Measurements from ENCODE around the gene IL6R.
"Not testable (repeated sequence)": the region's sequence is repeated elsewhere in the genome, so short reads cannot be mapped to it uniquely, and the experiment has no call there.

Gene IL6R

DNA sequence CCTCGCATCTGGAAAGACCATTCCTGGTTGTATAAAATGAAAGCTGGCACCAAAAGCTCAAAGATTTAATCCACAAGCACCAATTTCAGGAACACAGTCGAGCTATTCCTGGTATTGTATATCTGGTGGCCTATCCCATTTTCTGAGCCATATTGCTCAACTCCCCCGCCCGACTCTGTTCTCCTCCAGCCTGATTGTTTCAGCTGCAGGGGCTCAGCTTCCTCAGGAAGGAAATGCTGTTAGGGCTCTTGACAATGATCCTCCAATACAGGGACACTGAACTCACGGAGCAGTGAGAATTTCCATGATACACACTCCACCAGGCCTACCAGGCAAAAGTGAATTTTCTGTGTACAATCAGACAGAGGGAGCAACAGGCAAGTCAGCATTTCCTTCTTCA lies 80.0 kb downstream of the IL6R start:
- no peak for DNase-seq

DNA sequence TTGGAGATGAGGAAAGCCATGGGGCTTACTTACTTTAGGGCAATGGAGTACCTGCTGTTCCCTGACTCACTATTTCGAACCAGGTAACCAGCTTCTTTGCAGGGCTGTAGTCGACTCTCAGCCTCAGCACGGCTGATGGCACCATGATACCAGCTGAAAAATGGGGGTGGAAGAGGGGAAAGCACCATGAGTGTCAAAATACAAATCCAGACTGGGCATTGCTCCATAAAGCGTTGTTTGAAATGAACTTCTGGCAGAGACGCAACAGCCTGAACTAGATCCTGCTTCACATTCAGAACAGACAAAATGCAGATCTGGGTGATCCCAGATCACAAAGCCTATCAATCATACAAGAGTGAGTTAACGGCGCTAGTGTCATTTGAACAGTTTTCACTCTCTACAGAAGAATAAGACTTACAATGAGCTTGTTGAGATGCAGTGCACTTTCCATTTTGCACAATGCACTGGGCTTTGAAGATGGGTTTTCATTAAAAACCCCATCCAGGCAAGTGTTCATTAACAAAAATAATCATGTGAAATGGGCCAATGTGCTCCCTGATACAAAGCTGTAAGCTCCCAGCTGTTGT lies 80.9 kb downstream of the IL6R start:
- no peak for DNase-seq

DNA sequence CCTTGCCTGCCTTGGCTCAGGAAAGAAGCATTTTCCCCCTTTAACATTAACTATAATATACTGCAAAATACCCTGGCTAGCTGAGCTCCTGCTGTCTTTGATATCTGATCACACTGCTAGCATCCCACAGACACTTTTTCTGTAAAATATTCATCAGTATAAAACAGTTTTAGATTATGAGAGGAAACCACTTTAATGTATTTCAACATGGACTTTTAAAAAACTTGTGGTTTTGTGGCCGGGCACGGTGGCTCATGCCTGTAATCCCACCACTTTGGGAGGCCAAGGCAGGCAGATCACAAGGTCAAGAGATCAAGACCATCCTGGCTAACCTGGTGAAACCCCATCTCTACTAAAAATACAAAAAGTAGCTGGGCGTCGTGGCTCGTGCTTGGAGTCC lies 81.6 kb downstream of the IL6R start:
- DNase-seq: not testable (repeated sequence)

GRCh38 chr1:154488922-154489321 lies 83.8 kb downstream of the IL6R start:
- DNase-seq: no peak

DNA sequence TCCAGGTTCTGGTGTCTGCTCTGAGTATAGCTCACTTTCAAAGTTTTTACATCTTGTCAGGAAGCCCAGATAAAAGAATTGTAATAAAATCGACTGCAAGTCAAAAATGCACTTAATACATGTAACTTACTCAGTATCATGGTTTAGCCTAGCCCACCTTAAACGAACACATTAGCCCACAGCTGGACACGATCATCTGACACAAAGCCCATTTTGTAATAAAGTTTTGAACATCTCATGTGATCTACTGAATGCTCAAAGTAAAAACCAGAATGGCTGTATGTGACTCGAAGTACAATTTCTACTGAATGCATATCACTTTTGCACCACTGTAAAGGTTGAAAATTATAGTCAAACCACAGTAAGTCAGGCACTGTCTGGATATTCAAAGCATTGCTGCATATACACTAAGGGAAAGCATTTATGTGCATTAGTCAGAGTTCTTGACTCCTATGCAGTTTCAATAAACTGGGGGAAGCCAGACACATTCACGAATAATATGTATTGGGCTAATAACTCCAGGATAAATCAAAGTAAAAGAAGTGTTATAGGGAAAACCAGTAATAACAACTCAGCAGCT lies 84.6 kb downstream of the IL6R start:
- no peak for DNase-seq

DNA sequence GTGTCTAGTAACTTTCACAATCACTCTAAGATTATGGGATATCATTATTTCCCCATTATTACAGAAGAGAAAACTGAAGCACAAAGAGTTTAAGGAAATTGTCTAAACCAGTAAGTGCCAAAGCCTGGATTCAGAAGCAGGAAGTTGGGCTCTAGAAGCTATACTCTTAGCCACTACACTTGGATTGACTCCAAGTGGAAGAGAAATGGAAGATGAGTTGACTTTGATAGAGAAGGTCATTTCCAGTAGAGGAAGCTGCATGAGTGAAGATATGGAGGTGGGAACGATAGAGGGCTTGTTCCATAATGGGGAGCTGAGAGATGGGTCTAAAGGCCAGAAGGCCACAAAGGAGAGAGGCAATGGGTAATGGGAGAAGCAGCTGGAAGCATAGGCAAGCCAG lies 85.2 kb downstream of the IL6R start:
- no peak for DNase-seq

- no peak for DNase-seq
Observed at GRCh38 chr1:154492115-154492514, 87.0 kb downstream of the IL6R start.

DNA sequence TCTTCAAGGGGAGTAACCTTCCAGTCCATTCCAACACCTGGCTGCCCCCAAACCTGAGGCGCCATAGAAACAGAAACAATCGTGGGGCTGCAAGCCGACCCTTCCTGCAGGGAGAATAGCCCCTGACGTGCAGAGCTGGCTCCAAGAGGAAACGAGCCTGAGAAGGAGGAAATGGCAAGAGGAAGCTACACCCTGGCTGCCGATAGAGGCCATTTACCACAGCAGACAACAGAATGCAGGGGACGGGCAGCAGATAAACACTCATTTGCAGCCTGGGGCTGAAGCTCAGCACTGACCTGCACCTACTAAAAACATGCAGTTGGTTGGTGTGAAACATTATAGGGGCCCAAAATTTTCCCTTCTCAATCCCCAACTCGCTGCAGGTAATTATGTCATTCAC lies 88.1 kb downstream of the IL6R start:
- no peak for DNase-seq

DNA sequence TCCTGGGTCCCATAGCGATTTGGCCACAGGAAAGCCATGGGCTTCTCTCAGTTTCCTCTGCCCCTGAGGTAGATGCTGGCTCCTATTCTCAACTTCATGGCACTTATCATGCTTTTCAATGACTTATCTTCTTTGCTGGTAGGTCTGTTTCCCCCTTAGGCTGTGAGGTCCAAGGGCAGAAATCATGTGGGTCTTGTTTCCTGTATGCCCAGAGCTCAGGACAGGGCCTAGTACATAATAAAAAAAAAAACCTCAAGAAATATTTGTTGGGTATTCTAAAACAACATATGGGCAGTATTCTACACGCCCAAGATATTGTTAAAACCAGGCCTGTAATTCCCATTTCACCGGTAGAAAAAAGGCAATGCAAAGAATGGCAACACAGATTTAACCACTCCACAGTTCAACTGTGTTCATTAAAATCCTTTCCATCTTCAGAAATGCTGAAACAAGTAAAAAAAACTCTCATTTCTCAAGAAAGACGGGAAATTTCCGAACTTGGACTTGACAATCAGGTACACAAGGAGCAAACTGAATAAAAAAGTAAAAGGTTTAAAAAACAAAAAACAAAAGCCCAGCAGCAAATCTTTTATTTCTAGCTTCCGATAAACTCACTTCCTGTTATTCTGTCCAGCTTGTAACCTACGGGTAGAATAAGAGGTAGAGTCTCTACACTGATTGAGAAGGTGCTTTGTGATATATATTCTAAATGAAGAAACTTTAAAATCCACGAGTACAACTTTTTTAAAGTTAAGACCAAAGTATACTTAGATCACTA lies 90.5 kb downstream of the IL6R start:
- DNase-seq: no peak

GRCh38 chr1:154496383-154496782 lies 91.2 kb downstream of the IL6R start:
- no peak for DNase-seq

DNA sequence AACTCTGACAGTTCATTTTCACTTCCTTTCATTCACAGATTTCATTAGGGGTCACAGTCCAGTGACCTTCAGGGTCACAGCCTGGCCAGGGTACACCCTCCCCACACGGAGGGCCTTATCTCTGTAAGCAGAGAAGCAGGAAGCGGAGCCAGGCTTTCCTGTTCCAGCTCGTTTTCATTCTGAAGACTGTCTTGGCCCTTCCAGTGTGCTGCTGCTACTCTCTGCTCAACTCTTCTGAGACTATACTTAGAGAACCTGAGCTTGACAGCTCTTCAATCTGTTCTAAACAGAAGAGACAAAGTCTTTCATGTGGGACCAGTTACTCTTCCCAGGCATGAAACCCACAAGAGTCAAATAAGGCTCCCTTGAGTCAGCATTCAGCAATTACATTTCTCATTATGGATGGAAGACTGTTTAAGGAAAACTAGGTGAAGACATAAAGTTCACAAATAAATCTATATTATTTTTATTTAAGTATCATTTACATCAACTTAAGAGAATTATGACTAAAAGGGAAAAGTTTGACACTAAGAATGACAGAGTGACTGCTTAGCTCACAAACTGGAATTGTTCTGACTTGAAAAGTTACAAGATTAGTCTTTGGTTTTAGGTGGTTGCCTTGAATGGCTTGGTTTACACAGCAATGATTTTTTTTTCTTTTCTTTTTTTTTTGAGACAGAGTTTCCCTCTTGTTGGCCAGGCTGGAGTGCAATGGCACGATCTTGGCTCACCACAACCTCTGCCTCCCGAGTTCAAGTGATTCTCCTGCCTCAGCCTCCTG lies 92.1 kb downstream of the IL6R start:
- DNase-seq: no peak

DNA sequence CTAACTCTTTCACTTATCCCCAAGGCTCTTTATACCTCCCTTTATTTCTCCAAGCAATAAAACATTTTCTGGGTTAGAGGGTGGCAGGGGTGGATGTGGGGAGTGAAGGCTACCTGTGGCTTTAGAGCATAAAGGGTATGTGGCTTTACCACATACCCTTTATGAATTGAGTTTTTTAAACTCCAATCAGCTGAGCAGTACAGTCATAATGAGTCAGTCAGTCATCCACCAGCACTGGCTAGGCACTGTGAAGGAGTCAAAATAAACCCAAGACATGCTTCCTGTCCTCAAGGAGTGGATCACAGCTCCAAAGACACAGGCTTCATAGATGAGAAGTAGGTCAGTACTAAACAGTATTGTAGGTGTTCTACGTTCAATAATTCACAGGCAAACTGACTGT lies 94.3 kb downstream of the IL6R start:
- DNase-seq: no peak

GRCh38 chr1:154500533-154500932 lies 95.4 kb downstream of the IL6R start:
- no peak for DNase-seq

GRCh38 chr1:154501423-154502065 lies 96.4 kb downstream of the IL6R start:
- no peak for DNase-seq

DNA sequence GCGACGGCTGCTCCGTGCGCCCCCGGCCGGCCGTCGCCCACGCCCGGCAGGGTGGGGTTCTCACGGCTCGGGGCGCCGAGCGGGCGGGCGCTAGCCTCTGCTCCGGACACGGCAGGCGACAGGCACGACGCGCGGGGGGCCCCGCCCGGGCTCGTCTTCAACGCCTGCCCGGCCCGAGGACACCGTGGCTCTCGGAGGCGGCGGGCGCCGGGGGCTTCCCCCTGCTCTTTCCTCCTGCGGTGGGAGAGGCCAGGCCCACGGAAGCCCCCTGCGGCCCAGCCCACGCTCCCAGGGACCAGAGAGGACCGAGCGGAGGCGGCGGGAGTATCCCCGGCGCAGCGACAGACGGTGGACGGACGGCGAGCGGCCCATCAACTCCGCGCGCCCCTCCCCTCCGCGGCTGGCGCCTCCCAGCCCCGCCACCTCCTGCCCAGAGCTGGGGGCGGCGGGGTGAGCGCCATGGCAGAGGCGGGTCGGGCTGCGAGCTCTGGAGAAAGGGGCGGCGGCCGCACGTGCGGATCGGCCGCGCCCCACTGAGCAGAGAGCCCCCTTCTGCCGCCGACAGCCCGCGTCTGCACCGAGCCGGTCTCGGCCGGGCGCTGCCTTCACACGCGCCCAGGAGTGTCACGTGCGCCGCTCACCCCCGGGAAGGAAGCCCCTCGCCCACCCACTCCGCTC lies 97.1 kb downstream of the IL6R start, which contains the start of the genes SHE and TDRD10:
SHE (minus strand) TSS at position 347 of the 678 bp plus-strand sequence. CDS start 386 bp downstream, outside the sequence.
TDRD10 (plus strand) TSS at position 154 of the 678 bp plus-strand sequence. CDS start 4,685 bp downstream, outside the sequence.
- DNase-seq: no peak

DNA sequence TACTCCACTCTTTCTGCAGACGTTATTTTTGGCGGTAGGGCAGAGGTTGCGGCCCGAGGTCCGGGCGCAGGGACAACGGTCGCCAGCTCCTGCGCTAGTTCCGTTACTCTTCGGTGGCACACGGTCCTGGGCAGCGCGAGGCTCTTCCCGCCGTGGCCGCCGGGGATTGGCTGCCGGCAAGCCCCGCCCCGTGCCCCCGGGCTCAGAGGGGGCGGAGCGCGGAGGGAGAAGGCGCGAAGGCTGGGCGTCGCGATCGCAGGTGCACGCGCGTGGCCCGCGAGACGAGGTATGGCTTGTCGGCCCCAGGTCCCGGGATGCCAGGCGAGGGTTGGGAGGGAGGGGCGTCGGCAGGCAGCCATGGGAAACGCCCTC lies 97.6 kb downstream of the IL6R start:
- DNase-seq: no peak

GRCh38 chr1:154503898-154504297 lies 98.8 kb downstream of the IL6R start:
- no peak for DNase-seq

DNA sequence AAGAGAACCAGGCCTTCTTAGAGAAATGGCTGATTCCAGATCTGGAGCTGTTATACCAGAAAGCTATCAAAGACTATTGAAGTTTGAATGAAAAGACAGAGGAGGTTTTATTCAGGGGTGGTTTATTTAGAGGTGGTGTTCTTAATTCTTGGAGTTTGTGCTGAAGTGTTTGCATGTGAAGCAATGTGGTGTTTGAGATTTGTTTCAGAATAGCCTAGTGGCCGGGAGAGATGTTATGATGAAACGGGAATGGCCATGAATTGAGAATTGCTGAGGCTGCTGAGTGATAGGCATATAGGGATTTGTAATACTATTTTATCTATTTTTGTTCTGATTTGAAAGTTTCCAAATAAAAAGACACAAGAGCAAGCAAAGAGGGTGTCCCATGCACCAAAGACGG lies 107.6 kb downstream of the IL6R start:
- DNase-seq: no peak

GRCh38 chr1:154514066-154514553 lies 109.0 kb downstream of the IL6R start:
- DNase-seq: no peak

- no peak for DNase-seq
Observed at GRCh38 chr1:154517661-154518060, 112.5 kb downstream of the IL6R start.

All from effector CD4-positive, alpha-beta T cell (primary cell).